C4-2B (cell line): ENCODE measurements around the gene DHDDS.
A peak's percentile ranks its signal among the peaks of the same experiment; 100 is the strongest.
"Not testable (repeated sequence)": the region's sequence is repeated elsewhere in the genome, so short reads cannot be mapped to it uniquely, and the experiment has no call there.

Source experiments
- H3K27ac ChIP-seq: fragments of 450-650 bp; 2 replicates; pipeline ENCODE4 v1.5.1; 2017
- CTCF ChIP-seq: fragments of 450-650 bp; conservative IDR thresholded peaks from 2 replicates; pipeline ENCODE4 v1.5.1; 2017; ENCODE audit warnings: mild to moderate bottlenecking
- ZFX ChIP-seq: fragments of 450-650 bp; IDR thresholded peaks from 2 replicates; pipeline ENCODE4 v1.6.1; 2017

DHDDS gene, protein sequence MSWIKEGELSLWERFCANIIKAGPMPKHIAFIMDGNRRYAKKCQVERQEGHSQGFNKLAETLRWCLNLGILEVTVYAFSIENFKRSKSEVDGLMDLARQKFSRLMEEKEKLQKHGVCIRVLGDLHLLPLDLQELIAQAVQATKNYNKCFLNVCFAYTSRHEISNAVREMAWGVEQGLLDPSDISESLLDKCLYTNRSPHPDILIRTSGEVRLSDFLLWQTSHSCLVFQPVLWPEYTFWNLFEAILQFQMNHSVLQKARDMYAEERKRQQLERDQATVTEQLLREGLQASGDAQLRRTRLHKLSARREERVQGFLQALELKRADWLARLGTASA

GRCh38 chr1:26431979-26432695 lies at the start of gene DHDDS:
TSS of gene DHDDS (plus strand) at chr1:26432321. CDS start at chr1:26432946, 625 bp downstream.
- TF ChIP-seq ZFX: no peak
- TF ChIP-seq CTCF: no peak
- peak within 1 kb of the TSS; percentile 71 for H3K27ac ChIP-seq

GRCh38 chr1:26384076-26384475 lies 48.0 kb upstream of the DHDDS start:
- H3K27ac ChIP-seq: no peak overlapping the region
- TF ChIP-seq ZFX: no peak
- no peak for TF ChIP-seq CTCF

DNA sequence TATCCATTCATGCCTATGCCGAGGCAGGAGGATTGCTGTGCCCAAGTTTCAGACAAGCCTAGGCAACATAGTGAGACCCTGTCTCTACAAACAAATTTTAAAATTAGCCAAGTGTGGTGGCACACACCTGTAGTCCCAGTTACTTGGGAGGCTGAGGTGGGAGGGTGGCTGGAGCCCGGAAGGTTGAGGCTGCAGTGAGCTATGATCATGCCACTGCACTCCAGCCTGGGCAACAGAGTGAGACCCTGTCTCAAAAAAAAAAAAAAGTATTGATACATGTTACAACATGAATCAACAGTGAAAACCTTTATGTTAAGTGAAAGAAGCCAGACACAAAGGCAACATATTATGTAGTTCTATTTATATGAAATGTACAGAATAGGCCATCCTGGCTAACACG lies 47.1 kb upstream of the DHDDS start:
- not testable (repeated sequence) for H3K27ac ChIP-seq

DNA sequence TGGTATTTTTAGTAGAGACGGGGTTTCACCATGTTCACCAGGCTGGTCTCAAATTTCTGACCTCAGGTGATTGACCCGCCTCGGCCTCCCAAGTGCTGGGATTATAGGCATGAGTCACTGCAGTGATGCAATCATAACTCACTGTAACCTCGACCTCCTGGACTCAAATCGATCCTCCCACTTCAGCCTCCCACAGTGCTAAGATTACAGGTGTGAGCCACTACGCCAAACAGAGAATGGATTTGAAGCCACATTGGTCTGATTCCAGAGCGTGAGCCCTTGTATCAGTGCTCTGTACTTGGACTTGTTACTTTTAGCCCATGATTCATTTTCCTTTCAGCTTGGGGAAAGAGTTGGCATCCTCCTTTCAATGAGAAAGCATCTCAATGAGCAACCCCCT lies 44.7 kb upstream of the DHDDS start:
- H3K27ac ChIP-seq: no peak overlapping the region
- TF ChIP-seq ZFX (no peak), CTCF (no peak)

DNA sequence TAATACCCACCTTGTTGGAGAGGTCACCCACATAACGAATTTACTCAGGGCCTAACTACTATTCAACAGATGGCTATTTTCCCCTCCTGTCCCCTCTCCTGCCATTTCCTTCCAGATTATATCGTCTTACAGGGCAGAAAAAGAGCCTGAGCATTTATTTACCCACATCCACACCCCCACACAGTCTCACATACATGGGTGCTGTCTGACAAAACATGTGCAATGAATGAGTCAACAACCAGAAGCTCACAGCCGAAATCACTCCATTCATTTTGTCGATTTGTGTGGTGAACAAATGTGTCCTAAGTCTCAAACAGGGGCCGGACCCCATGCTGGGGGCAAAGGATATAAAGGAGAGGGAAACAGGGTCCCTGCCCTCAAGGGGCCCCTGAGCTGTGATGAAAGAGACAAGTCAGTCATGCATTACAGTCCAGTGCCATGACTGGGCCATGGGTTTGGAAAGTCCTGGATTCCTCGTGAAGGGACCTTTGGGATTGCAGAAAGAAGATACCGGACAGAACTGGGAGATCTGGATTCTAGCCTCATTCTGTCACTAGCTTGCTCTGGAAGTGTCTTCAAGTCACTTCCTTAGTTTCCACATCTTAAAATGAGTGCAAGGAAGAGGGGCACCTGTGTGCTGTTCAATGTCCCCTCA lies 43.2 kb upstream of the DHDDS start:
- no peak overlapping the region for H3K27ac ChIP-seq
- no peak for TF ChIP-seq ZFX
- TF ChIP-seq CTCF: no peak

GRCh38 chr1:26389604-26390247 lies 42.4 kb upstream of the DHDDS start:
- H3K27ac ChIP-seq: peak overlapping the region; percentile 40; the same call in 1 of the 2 replicates
- TF ChIP-seq ZFX (no peak), CTCF (no peak)

DNA sequence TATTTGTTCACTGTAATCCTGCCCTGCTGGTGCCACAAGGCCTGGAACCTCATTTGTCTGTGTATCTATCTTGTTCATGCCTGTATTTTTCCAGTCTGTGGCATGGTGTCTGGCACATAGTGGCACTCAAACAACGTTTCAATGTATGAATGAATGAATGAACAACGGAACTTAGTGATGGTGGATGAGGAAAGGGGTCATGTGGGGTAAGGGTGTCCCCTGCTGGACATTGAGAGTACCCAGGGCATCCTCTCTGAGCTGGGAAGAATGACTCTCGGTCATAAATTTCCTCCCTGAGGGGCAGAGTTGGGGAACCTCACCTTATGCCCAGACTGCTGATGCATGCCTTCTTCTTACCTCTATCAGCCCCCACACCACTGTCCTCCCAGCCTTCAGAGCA lies 40.7 kb upstream of the DHDDS start:
- TF ChIP-seq ZFX (no peak), CTCF (peak; percentile 57)

More for the DNA sequence above, 40.7 kb upstream of the DHDDS start:
- no peak overlapping the region; the same call in 1 of the 2 replicates for H3K27ac ChIP-seq
